Measurements from ENCODE around the gene DAP.
A peak's percentile ranks its signal among the peaks of the same experiment; 100 is the strongest.

DAP gene

GRCh38 chr5:10635867-10636350 lies 125.1 kb downstream of the DAP start:
- TF ChIP-seq, protein P1, sequence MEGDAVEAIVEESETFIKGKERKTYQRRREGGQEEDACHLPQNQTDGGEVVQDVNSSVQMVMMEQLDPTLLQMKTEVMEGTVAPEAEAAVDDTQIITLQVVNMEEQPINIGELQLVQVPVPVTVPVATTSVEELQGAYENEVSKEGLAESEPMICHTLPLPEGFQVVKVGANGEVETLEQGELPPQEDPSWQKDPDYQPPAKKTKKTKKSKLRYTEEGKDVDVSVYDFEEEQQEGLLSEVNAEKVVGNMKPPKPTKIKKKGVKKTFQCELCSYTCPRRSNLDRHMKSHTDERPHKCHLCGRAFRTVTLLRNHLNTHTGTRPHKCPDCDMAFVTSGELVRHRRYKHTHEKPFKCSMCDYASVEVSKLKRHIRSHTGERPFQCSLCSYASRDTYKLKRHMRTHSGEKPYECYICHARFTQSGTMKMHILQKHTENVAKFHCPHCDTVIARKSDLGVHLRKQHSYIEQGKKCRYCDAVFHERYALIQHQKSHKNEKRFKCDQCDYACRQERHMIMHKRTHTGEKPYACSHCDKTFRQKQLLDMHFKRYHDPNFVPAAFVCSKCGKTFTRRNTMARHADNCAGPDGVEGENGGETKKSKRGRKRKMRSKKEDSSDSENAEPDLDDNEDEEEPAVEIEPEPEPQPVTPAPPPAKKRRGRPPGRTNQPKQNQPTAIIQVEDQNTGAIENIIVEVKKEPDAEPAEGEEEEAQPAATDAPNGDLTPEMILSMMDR (IDR thresholded peaks at IDR 0.05; ENCODE audit: low read depth, low read length, missing control alignments): no peak
- no peak overlapping the region for H3K4me3 ChIP-seq (ENCODE audit: low read depth, low read length)
- in situ Hi-C loops (cut with HindIII; ENCODE audit: low sequenced_read_pairs): no loop called here
- no peak for DNase-seq (ENCODE audit: low read depth)

DNA sequence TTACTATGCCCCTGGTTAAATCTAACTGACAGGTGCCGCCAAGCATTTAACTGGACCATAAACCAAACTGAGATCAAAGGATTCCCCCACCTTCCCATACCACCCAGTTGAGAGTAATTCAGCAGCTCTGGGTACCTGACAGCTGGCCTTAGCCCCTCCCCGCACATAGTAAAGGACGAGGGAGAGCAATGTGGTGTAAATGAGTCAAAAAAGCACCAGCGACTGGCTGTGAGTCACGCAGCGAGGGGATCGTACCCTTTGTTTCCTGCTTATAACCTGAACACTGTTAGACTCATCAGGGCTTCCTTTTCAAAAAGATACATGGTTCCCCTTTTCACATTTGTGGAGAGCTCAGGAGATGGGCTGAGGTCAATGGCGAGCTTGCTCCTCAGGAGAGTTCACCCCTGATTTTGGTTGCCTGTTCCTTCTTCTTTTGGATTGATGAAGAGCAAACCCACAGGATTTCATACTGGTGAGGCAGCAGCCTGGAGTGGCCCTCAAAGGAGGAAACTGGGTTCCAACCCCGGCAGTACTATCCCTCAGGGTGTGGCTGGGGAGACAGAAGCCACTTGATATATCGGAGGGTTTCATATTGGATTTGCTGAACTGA lies 125.7 kb downstream of the DAP start:
- no peak for DNase-seq (ENCODE audit: low read depth)
- in situ Hi-C loops (cut with HindIII; ENCODE audit: low sequenced_read_pairs): no loop called here
- TF ChIP-seq, protein P1 (IDR thresholded peaks at IDR 0.05; ENCODE audit: low read depth, low read length, missing control alignments): no peak
- no peak overlapping the region for H3K4me3 ChIP-seq (ENCODE audit: low read depth, low read length)

DNA sequence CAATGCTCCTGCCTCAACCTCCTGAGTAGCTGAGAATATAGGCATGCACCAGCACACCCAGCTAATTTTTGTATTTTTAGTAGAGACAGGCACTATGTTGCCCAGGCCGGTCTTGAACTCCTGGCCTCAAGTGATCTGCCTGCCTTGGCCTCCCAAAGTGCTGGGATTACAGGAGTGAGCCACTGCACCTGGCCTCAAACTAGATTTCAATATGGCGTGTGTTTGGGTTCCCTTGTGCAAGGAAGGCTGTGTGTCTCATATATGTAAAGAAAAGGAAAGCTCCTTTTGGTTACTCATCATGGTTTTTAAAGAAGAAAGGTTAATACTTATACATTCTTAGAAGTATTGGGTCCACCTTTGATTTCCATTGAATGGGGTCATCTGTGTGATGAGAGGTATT lies 126.5 kb downstream of the DAP start:
- in situ Hi-C loops (cut with HindIII; ENCODE audit: low sequenced_read_pairs): no loop called here
- no peak for DNase-seq (ENCODE audit: low read depth)
- no peak overlapping the region for H3K4me3 ChIP-seq (ENCODE audit: low read depth, low read length)
- TF ChIP-seq, protein P1 (IDR thresholded peaks at IDR 0.05; ENCODE audit: low read depth, low read length, missing control alignments): no peak

DNA sequence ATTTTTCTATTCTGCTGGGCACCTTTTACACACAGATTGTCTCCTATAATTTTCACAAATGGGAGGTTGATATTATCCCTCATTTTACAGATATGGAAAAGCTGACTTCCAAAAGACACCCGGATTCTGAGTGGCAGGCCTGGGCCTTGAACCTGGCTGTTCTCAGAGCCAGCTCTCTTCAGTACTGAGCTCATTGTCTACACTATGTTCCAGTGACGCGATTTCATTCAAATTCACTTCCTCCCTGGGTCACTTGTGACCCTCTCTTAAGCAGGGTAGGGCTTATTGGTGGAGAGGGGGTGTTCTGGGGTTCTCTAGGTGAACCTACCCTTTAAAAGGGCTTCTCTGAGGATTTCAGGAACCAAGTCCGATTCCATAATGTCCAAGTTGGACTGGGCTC lies 127.0 kb downstream of the DAP start:
- DNase-seq (ENCODE audit: low read depth): no peak

GRCh38 chr5:10633271-10634049 lies 127.6 kb downstream of the DAP start:
- H3K4me3 ChIP-seq (ENCODE audit: low read depth, low read length): no peak overlapping the region
- in situ Hi-C loops (cut with HindIII; ENCODE audit: low sequenced_read_pairs): no loop called here
- DNase-seq (ENCODE audit: low read depth): no peak
- TF ChIP-seq, protein P1 (IDR thresholded peaks at IDR 0.05; ENCODE audit: low read depth, low read length, missing control alignments): no peak

More for the DNA sequence above, 127.0 kb downstream of the DAP start:
- TF ChIP-seq, protein P1 (IDR thresholded peaks at IDR 0.05; ENCODE audit: low read depth, low read length, missing control alignments): no peak
- in situ Hi-C loops (cut with HindIII; ENCODE audit: low sequenced_read_pairs): no loop called here
- H3K4me3 ChIP-seq (ENCODE audit: low read depth, low read length): no peak overlapping the region

DNA sequence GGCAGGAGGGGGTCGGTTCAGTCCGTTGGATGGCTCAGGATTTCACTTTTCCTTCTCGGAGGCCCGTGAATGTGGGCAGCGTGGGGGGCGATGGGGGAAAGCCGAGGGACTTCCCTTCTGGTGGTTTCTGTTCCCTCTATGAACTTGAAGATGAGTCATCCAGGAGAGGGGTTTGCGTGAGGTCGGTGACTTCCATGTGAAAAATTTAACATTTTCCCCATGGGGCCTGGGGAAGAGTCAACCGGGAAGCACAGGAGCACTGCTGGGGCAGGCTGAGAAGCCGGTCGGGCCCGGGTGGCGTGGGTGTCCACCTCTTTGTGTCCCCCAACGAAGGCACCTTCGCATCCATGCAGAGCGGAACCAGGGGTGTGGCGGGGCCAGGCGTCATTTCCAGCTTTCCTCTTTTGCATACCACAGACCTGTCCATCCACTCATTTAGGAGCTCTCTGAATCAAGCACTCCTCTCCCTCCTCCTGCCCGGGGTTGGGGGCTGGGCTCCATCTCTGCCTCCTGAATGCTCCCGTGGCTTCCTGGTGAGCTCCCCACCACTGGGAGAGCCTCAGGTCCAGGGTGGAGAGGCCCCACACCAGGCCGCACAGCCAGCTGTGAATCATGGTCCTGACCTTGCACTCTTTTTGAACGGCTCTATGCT lies 128.8 kb downstream of the DAP start:
- in situ Hi-C loops (cut with HindIII; ENCODE audit: low sequenced_read_pairs): no loop called here
- peak; percentile 69 for DNase-seq (ENCODE audit: low read depth)
- TF ChIP-seq, protein P1 (IDR thresholded peaks at IDR 0.05; ENCODE audit: low read depth, low read length, missing control alignments): no peak
- no peak overlapping the region for H3K4me3 ChIP-seq (ENCODE audit: low read depth, low read length)
